Measurements from ENCODE around the gene POLR2E. TPM values are rescaled to one million over a fixed set of nuclear protein-coding genes. Genes with fewer than 3 reads are reported as not detected.

The POLR2E gene
- 100 to 1,000 TPM; 162 to 168 (median 165) TPM for polyA plus RNA-seq (ENCODE audit: insufficient read length in 3 of 3)
- long read RNA-seq, donor 1, transcript POLR2E-213 (8 exons, 2,831 nt) = major isoform, 84 of 828 reads
- long read RNA-seq, donor 1, partial matches to known transcripts = 505 of 828 reads
- long read RNA-seq, donor 1, other reads (novel, unspliced or antisense) = 229 of 828 reads
- long read RNA-seq, donor 2, transcript POLR2E-213 (8 exons, 2,831 nt) = major isoform, 103 of 115 reads
- long read RNA-seq, donor 2, partial matches to known transcripts = 0 of 115 reads
- long read RNA-seq, donor 2, other reads (novel, unspliced or antisense) = 0 of 115 reads
- long read RNA-seq, donor 3, transcript POLR2E-213 (8 exons, 2,831 nt) = major isoform, 93 of 97 reads
- long read RNA-seq, donor 3, partial matches to known transcripts = 0 of 97 reads
- long read RNA-seq, donor 3, other reads (novel, unspliced or antisense) = 0 of 97 reads
- long read RNA-seq, donor 4, transcript POLR2E-213 (8 exons, 2,831 nt) = major isoform, 131 of 155 reads
- long read RNA-seq, donor 4, partial matches to known transcripts = 15 of 155 reads
- long read RNA-seq, donor 4, other reads (novel, unspliced or antisense) = 5 of 155 reads
- long read RNA-seq, donor 5, transcript POLR2E-213 (8 exons, 2,831 nt) = major isoform, 57 of 60 reads
- long read RNA-seq, donor 5, partial matches to known transcripts = 0 of 60 reads
- long read RNA-seq, donor 5, other reads (novel, unspliced or antisense) = 0 of 60 reads
- long read RNA-seq, donor 6, transcript POLR2E-213 (8 exons, 2,831 nt) = major isoform, 103 of 119 reads
- long read RNA-seq, donor 6, partial matches to known transcripts = 8 of 119 reads
- long read RNA-seq, donor 6, other reads (novel, unspliced or antisense) = 0 of 119 reads
- long read RNA-seq, donor 7, transcript POLR2E-213 (8 exons, 2,831 nt) = major isoform, 129 of 143 reads
- long read RNA-seq, donor 7, partial matches to known transcripts = 6 of 143 reads
- long read RNA-seq, donor 7, other reads (novel, unspliced or antisense) = 0 of 143 reads
- long read RNA-seq, donor 8, transcript POLR2E-213 (8 exons, 2,831 nt) = major isoform, 37 of 46 reads
- long read RNA-seq, donor 8, partial matches to known transcripts = 0 of 46 reads
- long read RNA-seq, donor 8, other reads (novel, unspliced or antisense) = 0 of 46 reads
- long read RNA-seq, donor 9, transcript POLR2E-213 (8 exons, 2,831 nt) = major isoform, 116 of 132 reads
- long read RNA-seq, donor 9, partial matches to known transcripts = 5 of 132 reads
- long read RNA-seq, donor 9, other reads (novel, unspliced or antisense) = 0 of 132 reads
- long read RNA-seq, donor 10, transcript POLR2E-205 (7 exons, 2,441 nt) = minor isoform, 6 of 726 reads
- long read RNA-seq, donor 10, transcript POLR2E-213 (8 exons, 2,831 nt) = major isoform, 87 of 726 reads
- long read RNA-seq, donor 10, partial matches to known transcripts = 191 of 726 reads
- long read RNA-seq, donor 10, other reads (novel, unspliced or antisense) = 437 of 726 reads
- long read RNA-seq, donor 11, transcript POLR2E-213 (8 exons, 2,831 nt) = major isoform, 52 of 70 reads
- long read RNA-seq, donor 11, transcript POLR2E-203 (2 exons, 756 nt) = minor isoform, 5 of 70 reads
- long read RNA-seq, donor 11, partial matches to known transcripts = 6 of 70 reads
- long read RNA-seq, donor 11, other reads (novel, unspliced or antisense) = 0 of 70 reads
- long read RNA-seq, donor 12, transcript POLR2E-213 (8 exons, 2,831 nt) = major isoform, 126 of 135 reads
- long read RNA-seq, donor 12, partial matches to known transcripts = 5 of 135 reads
- long read RNA-seq, donor 12, other reads (novel, unspliced or antisense) = 0 of 135 reads
- long read RNA-seq, donor 13, transcript POLR2E-213 (8 exons, 2,831 nt) = major isoform, 45 of 392 reads
- long read RNA-seq, donor 13, partial matches to known transcripts = 148 of 392 reads
- long read RNA-seq, donor 13, other reads (novel, unspliced or antisense) = 194 of 392 reads
- long read RNA-seq, donor 14 = 0 reads
- long read RNA-seq, donor 15 = 0 reads
- long read RNA-seq, donor 16, transcript POLR2E-213 (8 exons, 2,831 nt) = major isoform, 106 of 782 reads
- long read RNA-seq, donor 16, partial matches to known transcripts = 220 of 782 reads
- long read RNA-seq, donor 16, other reads (novel, unspliced or antisense) = 447 of 782 reads

- peak; percentile 97 for DNase-seq
Observed at GRCh38 chr19:1094978-1095701, at the start of gene POLR2E. Gene POLR2E (minus strand): TSS chr19:1095375. CDS start chr19:1095315, 60 bp downstream.

GRCh38 chr19:1144741-1145140 lies 49.6 kb upstream of the POLR2E start:
- DNase-seq = no peak

DNA sequence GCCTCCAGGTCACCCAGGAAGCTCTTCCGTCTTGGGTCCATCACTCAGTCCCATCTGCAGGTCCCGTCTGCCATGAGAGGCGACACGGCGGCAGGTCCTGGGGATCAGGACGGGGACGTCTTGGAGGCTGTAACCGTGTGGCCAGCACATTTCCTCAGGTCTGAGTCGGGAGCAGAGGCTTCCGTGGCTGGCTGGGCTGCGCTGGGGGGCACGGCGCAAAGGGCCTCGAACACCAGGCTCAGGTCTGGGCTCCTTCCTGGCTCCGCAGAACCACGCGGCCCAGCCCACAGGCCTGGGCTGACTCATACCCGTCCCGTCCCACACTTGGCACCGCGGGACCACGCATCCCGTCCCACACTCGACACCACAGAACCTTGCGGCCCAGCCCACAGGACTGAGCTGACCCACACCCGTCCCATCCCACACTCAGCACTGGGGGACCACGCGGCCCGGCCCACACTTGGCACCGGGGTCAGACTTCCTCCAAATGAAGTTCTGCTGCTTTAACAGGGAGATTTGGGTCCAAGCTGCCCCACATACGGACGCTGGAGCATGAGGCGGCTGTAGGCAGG lies 48.7 kb upstream of the POLR2E start:
- DNase-seq = no peak

- DNase-seq = no peak
Observed at GRCh38 chr19:1141944-1142343, 46.8 kb upstream of the POLR2E start.

DNA sequence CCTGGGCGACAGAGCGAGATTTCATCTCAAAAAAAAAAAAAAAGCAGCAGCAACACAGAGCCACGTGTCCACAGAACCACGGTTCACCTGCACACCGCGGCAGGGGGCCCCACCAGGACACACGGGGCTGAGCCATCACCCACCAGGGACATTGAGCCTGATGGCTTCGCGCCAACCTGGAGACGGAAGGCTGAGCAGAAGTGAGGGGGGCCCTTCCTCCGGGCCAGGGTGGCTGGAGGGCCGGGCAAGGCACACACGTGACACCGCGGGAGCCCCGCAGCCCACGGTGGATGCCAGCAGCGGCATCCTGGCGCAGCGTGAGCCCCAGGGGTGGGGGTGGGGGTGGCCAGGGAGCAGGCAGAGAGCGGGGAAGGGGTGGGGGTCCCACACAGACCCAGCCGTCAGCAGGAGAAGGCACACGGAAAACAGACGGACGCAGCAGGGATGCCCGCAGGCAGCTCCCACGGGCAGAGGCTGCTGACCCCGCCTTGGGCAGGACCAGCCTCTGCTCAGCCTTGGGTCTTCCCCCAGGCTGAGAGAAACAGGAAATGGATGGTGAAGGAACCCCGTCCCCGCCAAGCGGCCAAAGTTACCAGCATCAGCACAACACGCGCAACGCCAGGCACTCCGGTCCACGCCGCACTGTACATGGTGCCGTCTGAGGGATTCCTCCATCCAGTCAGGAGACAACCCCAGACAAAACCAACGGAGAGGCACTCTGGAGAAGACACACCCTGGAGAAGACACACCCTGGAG lies 45.3 kb upstream of the POLR2E start:
- DNase-seq = no peak

GRCh38 chr19:1139126-1139525 lies 44.0 kb upstream of the POLR2E start:
- no peak for DNase-seq

DNA sequence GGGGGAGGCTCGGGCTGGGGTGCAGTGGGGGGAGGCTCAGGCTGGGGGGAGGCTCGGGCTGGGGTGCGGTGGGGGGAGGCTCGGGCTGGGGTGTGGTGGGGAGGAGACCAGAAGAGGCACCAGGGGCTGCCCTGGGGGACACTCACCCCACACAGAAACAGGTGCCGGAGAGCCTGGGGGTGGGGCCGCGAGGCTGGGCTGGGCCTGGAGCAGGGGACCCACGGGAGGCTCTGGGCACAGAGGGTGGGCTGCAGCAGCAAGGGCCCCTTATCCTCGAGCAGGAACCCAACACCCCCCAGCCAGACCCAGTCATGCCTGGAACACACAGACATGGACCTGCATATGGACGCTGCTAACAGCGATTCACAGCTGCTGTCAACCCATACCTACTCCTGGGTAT lies 42.9 kb upstream of the POLR2E start:
- DNase-seq = no peak

GRCh38 chr19:1136621-1137317 lies 41.6 kb upstream of the POLR2E start:
- no peak for DNase-seq

DNA sequence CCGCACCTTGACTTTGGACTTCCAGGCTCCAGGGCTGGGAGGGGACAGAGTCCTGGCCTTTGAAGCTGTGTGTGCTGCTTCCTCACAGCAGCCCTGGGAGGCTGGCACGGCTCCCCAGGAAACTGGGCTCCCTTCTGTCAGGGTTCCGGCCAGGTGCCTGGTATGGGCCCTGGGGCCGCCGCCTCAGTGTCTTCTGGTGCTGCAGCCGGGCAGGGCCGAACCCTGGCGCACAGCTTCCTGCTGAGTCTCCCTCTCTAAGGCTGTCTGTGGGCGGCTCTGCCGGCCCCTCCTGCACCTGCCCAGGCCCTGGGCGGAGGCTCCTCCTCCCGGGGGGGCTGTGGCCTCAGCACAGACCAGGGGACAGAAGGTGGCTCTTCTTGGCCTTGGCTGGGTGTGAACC lies 41.0 kb upstream of the POLR2E start:
- DNase-seq = no peak

- DNase-seq = no peak
Observed at GRCh38 chr19:1135454-1135853, 40.3 kb upstream of the POLR2E start.

GRCh38 chr19:1134431-1134830 lies 39.3 kb upstream of the POLR2E start:
- no peak for DNase-seq

DNA sequence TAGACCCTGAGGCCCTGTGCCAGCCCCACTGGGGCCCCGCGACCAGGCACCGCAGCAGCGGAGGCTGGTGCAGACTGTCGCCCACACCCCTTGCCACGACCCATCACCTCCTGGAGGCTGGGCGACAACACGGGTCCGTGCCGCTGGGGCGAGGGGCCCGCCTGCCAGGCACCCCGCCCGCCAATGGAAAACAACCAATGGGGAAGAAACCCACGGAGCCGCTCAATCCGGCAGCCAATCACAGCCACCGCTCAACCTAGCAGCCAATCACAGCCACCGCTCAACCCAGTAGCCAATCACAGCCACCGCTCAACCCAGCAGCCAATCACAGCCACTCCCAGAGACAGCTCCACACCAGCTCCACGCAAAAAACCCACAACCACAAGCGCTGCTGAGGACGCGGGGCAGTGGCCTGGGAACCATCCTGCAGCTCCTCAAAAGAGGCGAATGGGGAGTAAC lies 38.3 kb upstream of the POLR2E start:
- no peak for DNase-seq

DNA sequence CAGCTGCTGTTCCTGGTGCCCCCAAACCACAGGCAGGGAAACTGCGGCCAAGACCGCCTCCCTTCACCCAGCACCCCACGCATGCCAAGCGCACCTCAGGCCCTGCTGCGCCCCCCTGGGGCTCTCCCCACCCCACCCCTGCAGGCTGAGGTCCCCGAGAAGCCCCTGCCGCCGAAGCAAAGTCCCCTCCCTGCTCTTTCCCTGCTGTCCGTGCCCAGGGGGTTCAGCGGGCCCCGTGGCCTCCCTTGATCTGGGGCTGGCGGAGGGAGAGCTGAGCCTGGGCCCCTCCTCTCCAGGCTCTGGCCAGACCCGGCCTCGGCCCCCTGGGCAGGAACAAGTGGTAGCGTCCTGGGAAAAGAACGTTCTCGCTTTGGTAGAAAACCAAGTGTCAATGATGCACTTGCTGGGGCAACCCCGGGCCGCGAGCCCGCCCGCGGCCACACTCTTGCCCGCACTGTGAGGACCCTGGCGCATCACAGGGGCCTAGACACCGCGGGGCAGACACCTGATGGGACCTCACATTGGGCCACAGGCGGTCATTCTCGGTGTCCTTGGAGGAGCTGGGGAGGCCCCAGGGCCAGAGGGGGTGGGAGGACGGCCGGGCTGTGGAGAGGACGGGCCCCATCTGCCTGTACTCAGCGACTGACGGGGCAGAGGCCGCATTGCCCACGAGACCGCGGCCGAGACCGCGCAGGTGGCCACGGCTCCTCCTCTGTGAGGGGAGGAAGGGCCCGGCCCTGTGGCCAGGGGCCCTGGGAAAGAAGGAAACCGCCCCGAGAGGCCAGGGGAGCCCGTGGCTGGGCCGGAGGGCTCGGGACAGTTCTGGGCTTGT lies 37.6 kb upstream of the POLR2E start:
- DNase-seq = no peak

DNA sequence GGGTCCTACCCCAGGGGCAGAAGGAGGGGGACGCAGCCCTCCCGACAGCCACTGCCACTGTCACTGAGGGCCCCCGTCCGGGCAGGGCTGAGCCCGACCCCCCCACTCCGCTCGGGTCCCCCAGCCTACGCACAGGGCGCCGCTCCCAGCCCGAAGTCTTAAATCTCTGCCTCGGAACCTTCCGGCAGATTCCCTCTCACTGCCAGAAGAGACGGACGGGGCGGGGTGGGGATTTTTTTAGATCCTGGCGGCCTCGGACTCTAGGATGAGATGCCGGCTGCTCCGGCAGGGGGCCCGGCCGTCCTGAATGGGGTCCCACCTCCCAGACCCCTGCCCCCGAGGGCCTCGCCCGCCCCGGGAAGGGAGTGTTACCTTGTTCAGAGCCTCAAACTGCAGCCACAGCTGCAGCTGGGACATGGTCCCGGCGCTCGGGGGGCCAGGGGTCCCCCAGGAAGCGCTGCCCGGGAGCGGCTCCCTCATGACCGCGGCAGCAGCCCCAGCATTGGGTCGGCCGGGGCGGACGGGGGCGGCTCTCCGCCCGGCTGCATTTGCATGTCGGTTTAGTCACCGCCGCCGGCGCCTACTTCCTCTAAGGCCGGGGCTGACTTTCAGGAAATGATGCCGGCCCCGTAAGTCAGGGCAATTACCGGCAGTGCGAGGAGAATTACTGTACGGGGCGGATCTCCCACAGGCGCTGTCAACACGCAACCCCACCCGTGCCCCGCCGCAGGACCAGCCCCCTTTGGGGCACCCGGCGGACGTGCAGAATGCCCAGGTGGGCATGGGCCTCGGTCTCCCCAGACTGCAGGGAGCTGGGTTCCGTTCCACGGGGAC lies 36.8 kb upstream of the POLR2E start:
- DNase-seq = peak; percentile 86
